ENCODE measurements around the gene LRRC59. TPM values are rescaled to one million over a fixed set of nuclear protein-coding genes. Genes with fewer than 3 reads are reported as not detected.

Gene LRRC59
- total RNA-seq, 1 experiment from 2014 or later, result 108 TPM

- Mint-ChIP-seq H3K27ac (no peak overlapping the region), H3K27me3 (ENCODE audit: low read depth) (no peaks in the 10 kb centered on the region), H3K36me3 (peaks cover 24% of the 10 kb centered on the region), H3K9me3 (no peaks in the 10 kb centered on the region), H3K4me3 (no peak overlapping the region), H3K4me1 (peaks cover 10% of the 10 kb centered on the region)
- ChIA-PET CTCF (interaction anchor here (1.6 kb wide), 1 partner anchor 9 kb away, joined by 11 read pairs; no protein-coding TSS in a partner anchor), POLR2A (no interaction called here)
- no peak for DNase-seq (ENCODE audit: low spot score)
- TF ChIP-seq ZBTB21 (CRISPR knock-in tag; IDR thresholded peaks at IDR 0.05; ENCODE audit: borderline replicate concordance) (no peak), CDX4 (CRISPR knock-in tag; IDR thresholded peaks at IDR 0.05; ENCODE audit: borderline replicate concordance) (no peak), NR3C1 (CRISPR knock-in tag; conservative IDR thresholded peaks at IDR 0.05; ENCODE audit: low read depth) (no peak), SOX15 (CRISPR knock-in tag; IDR thresholded peaks at IDR 0.05) (no peak), FOXP4 (CRISPR knock-in tag; IDR thresholded peaks at IDR 0.05) (no peak), ZNF263 (CRISPR knock-in tag; IDR thresholded peaks at IDR 0.05; ENCODE audit: low read depth) (no peak)
- no peak for ATAC-seq
Observed at GRCh38 chr17:50352693-50353599, 44.4 kb downstream of the LRRC59 start.

GRCh38 chr17:50352072-50352692 is 45.1 kb downstream of the LRRC59 start:
- Mint-ChIP-seq H3K36me3 (peaks cover 18% of the 10 kb centered on the region), H3K4me3 (no peak overlapping the region), H3K9me3 (no peaks in the 10 kb centered on the region), H3K27ac (no peak overlapping the region), H3K27me3 (ENCODE audit: low read depth) (no peaks in the 10 kb centered on the region), H3K4me1 (peaks cover 17% of the 10 kb centered on the region)
- POLR2A ChIA-PET, result no interaction called here
- CTCF ChIA-PET, result interaction anchor here (1.6 kb wide), 1 partner anchor 10 kb away, joined by 11 read pairs; no protein-coding TSS in a partner anchor
- ATAC-seq (no peak), DNase-seq (ENCODE audit: low spot score) (no peak)
- TF ChIP-seq ZNF532 (CRISPR knock-in tag; IDR thresholded peaks at IDR 0.05; ENCODE audit: borderline replicate concordance) (no peak), ZNF671 (CRISPR knock-in tag; IDR thresholded peaks at IDR 0.05) (no peak), CBFB (CRISPR knock-in tag; IDR thresholded peaks at IDR 0.05; ENCODE audit: low read depth) (no peak)

- ATAC-seq (no peak), DNase-seq (ENCODE audit: low spot score) (no peak)
- ChIA-PET CTCF (interaction anchor here (1.1 to 1.3 kb wide), 2 partner anchors 11 to 47 kb away, joined by 3 to 4 read pairs; partner anchors contain the start of gene LRRC59), POLR2A (no interaction called here)
- peaks cover 21% of the 10 kb centered on the region for H3K4me1 Mint-ChIP-seq
- H3K36me3 Mint-ChIP-seq, result peaks cover 13% of the 10 kb centered on the region
- H3K4me3 Mint-ChIP-seq, result no peak overlapping the region
- H3K27ac Mint-ChIP-seq, result no peak overlapping the region
- H3K9me3 Mint-ChIP-seq, result no peaks in the 10 kb centered on the region
- H3K27me3 Mint-ChIP-seq (ENCODE audit: low read depth), result no peaks in the 10 kb centered on the region
- TF ChIP-seq CREM (CRISPR knock-in tag; IDR thresholded peaks at IDR 0.05), result no peak
- TF ChIP-seq FOXK1 (CRISPR knock-in tag; IDR thresholded peaks at IDR 0.05), result no peak
- TF ChIP-seq ZNF512 (CRISPR knock-in tag; IDR thresholded peaks at IDR 0.05; ENCODE audit: borderline replicate concordance), result no peak
- TF ChIP-seq PRRX2 (CRISPR knock-in tag; IDR thresholded peaks at IDR 0.05), result no peak
- TF ChIP-seq SOX15 (CRISPR knock-in tag; IDR thresholded peaks at IDR 0.05), result no peak
- TF ChIP-seq SMAD4 (CRISPR knock-in tag; IDR thresholded peaks at IDR 0.05), result no peak
- TF ChIP-seq CREB1 (CRISPR knock-in tag; IDR thresholded peaks at IDR 0.05), result no peak
- no peak for TF ChIP-seq GABPB1 (CRISPR knock-in tag; IDR thresholded peaks at IDR 0.05)
- no peak for TF ChIP-seq AFF4 (CRISPR knock-in tag; IDR thresholded peaks at IDR 0.05; ENCODE audit: borderline replicate concordance)
Observed at GRCh38 chr17:50350733-50351132, 46.6 kb downstream of the LRRC59 start.
